NT2/D1 (cell line): ENCODE data around the gene PTGR3.

Experiments used
- SUZ12 ChIP-seq: IDR thresholded peaks from 2 replicates; pipeline ENCODE4 v1.6.1; 2011; ENCODE audit not compliant: insufficient read length, insufficient read depth; ENCODE audit errors: extremely low read depth
- YY1 ChIP-seq: IDR thresholded peaks from 2 replicates; pipeline ENCODE4 v1.6.1; 2011; ENCODE audit not compliant: insufficient read length, insufficient read depth
- ZNF274 ChIP-seq: IDR thresholded peaks from 2 replicates; pipeline ENCODE4 v1.6.1; 2011; ENCODE audit warnings: mild to moderate bottlenecking, low read depth, low read length

GRCh38 chr18:75165926-75166325 is 43.0 kb downstream of the PTGR3 start:
- no peak for TF ChIP-seq SUZ12
- no peak for TF ChIP-seq ZNF274
- TF ChIP-seq YY1 = no peak
